SW 1271 (cell line): ENCODE measurements around the gene VANGL1.
"Not testable (repeated sequence)": the region's sequence is repeated elsewhere in the genome, so short reads cannot be mapped to it uniquely, and the experiment has no call there.

ENCODE experiments used
- DNase-seq, 2 experiments: peaks; one replicate each; lab custom pipeline; 2025; lab: John Stamatoyannopoulos, UW

VANGL1 gene

GRCh38 chr1:115641762-115642167, at the start of gene VANGL1:
VANGL1 (plus strand) TSS chr1:115641970; CDS start chr1:115651414, 9,444 bp downstream.
- DNase-seq: peak in 1 of 2 experiments; percentile 29

GRCh38 chr1:115592264-115592663, 49.5 kb upstream of the VANGL1 start:
- DNase-seq: no peak

GRCh38 chr1:115593365-115594259, 48.2 kb upstream of the VANGL1 start:
- DNase-seq: no peak

GRCh38 chr1:115594600-115594999, 47.2 kb upstream of the VANGL1 start:
- no peak for DNase-seq

GRCh38 chr1:115595279-115596079, 46.3 kb upstream of the VANGL1 start:
- DNase-seq: peak; percentile 42 to 64

GRCh38 chr1:115596080-115596780, 45.5 kb upstream of the VANGL1 start:
- DNase-seq: no peak

- DNase-seq: no peak
These were observed 37.3 kb upstream of the VANGL1 start for GRCh38 chr1:115604508-115604907.

- no peak for DNase-seq
These were observed 35.5 kb upstream of the VANGL1 start for GRCh38 chr1:115606305-115606704.

GRCh38 chr1:115609021-115609420, 32.7 kb upstream of the VANGL1 start:
- DNase-seq: no peak

GRCh38 chr1:115613767-115614166, 28.0 kb upstream of the VANGL1 start:
- no peak for DNase-seq

- DNase-seq: no peak
These were observed 21.3 kb upstream of the VANGL1 start for GRCh38 chr1:115620453-115620852.

- DNase-seq: no peak
These were observed 20.8 kb upstream of the VANGL1 start for GRCh38 chr1:115620950-115621349.

- DNase-seq: peak in 1 of 2 experiments; percentile 3
These were observed 16.9 kb upstream of the VANGL1 start for GRCh38 chr1:115624859-115625258.

GRCh38 chr1:115630342-115630741, 11.4 kb upstream of the VANGL1 start:
- DNase-seq: no peak

GRCh38 chr1:115632251-115633026, 9.3 kb upstream of the VANGL1 start:
- no peak for DNase-seq

- not testable (repeated sequence) for DNase-seq
These were observed 8.2 kb upstream of the VANGL1 start for GRCh38 chr1:115633606-115634005.

- not testable (repeated sequence) for DNase-seq
These were observed 4.5 kb upstream of the VANGL1 start for GRCh38 chr1:115637247-115637646.

GRCh38 chr1:115640384-115640783, 1.4 kb upstream of the VANGL1 start:
- no peak for DNase-seq

GRCh38 chr1:115642168-115643072, 650 bp downstream of the VANGL1 start:
- peak in 1 of 2 experiments; percentile 20 for DNase-seq

- DNase-seq: no peak
These were observed 1.5 kb downstream of the VANGL1 start for GRCh38 chr1:115643225-115643624.
